SK-N-SH (cell line): ENCODE measurements around the gene PHC2. TPM values are rescaled to one million over a fixed set of nuclear protein-coding genes. Genes with fewer than 3 reads are reported as not detected.

Source experiments
- CTCF ChIA-PET: fragments of 300-600, 350-600 bp; formaldehyde crosslinking; extraction: SDS; loops from one replicate; lab custom pipeline; 2021; lab: Yijun Ruan, JAX
- POLR2A ChIA-PET: fragments of 350-600 bp; sonication (Branson Sonifier 250); formaldehyde crosslinking; extraction: SDS; loops from one replicate; lab custom pipeline; 2020; ENCODE audit warnings: antibody characterized with exemption, inconsistent platforms; lab: Yijun Ruan, JAX
- DNase-seq: peaks from one replicate; pipeline ENCODE4 v3.0.0; 2012
- H2AFZ ChIP-seq: fragments of 200-600 bp; sonication (generic); 2 replicates; pipeline ENCODE4 v1.8.1; 2016; ENCODE audit warnings: antibody characterized with exemption, mild to moderate bottlenecking, low read depth
- H3F3A ChIP-seq: fragments of 200-600 bp; sonication (generic); replicated peaks from 2 replicates; pipeline ENCODE3; 2016; ENCODE audit warnings: antibody characterized with exemption, mild to moderate bottlenecking; ENCODE audit not compliant: insufficient read depth
- H3K27ac ChIP-seq, 2 experiments: fragments of 200-500 bp in 1 of 2; fragments of 200-600 bp in 1 of 2; sonication (Bioruptor generic) in 1 of 2; sonication (generic), shearing (Covaris generic) in 1 of 2; 2 replicates each; pipeline versions ENCODE4 v1.5.1 to v1.6.1; 2014 to 2016; ENCODE audit warnings: low read depth in 2 of 2, inconsistent platforms in 1 of 2, low read length in 1 of 2, mild to moderate bottlenecking in 1 of 2, mixed read lengths in 1 of 2
- H3K27me3 ChIP-seq: fragments of 200-600 bp; sonication (generic), shearing (Covaris generic); 2 replicates; pipeline ENCODE4 v1.6.1; 2016; ENCODE audit warnings: mixed run types; ENCODE audit not compliant: insufficient read depth
- H3K36me3 ChIP-seq, 2 experiments: fragments of 200-500 bp in 1 of 2; fragments of 200-600 bp in 1 of 2; sonication (Bioruptor generic) in 1 of 2; sonication (generic) in 1 of 2; replicated peaks in 1 of 2; 2 replicates each; pipeline versions ENCODE3 to v1.5.1; 2014 to 2016; ENCODE audit warnings: low read length in 1 of 2, mild to moderate bottlenecking in 1 of 2; ENCODE audit not compliant: insufficient read depth in 2 of 2, control insufficient read depth in 1 of 2
- H3K4me1 ChIP-seq, 2 experiments: fragments of 200-500 bp in 1 of 2; fragments of 200-600 bp in 1 of 2; sonication (Bioruptor generic) in 1 of 2; sonication (generic), shearing (Covaris generic) in 1 of 2; 2 replicates each; pipeline versions ENCODE4 v1.5.1 to v1.6.1; 2014 to 2016; ENCODE audit warnings: low read depth in 1 of 2, low read length in 1 of 2, mixed run types in 1 of 2; ENCODE audit not compliant: insufficient read depth in 2 of 2, control insufficient read depth in 1 of 2
- H3K4me2 ChIP-seq: fragments of 200-600 bp; sonication (generic), shearing (Covaris generic); 2 replicates; pipeline ENCODE4 v1.6.1; 2017; ENCODE audit warnings: mixed run types
- H3K4me3 ChIP-seq, 2 experiments: fragments of 200-500 bp in 1 of 2; fragments of 200-600 bp in 1 of 2; sonication (Bioruptor generic) in 1 of 2; sonication (generic), shearing (Covaris generic) in 1 of 2; 2 replicates each; pipeline versions ENCODE4 v1.5.1 to v1.8.1; 2014 to 2016; ENCODE audit warnings: low read depth in 2 of 2, inconsistent platforms in 1 of 2, low read length in 1 of 2, mild to moderate bottlenecking in 1 of 2, mixed read lengths in 1 of 2, moderate library complexity in 1 of 2
- H3K79me2 ChIP-seq: fragments of 200-600 bp; sonication (generic); 2 replicates; pipeline ENCODE4 v1.8.1; 2017; ENCODE audit warnings: mild to moderate bottlenecking; ENCODE audit not compliant: insufficient read depth
- H3K9ac ChIP-seq: fragments of 200-600 bp; sonication (generic); 2 replicates; pipeline ENCODE4 v1.6.1; 2017; ENCODE audit warnings: mixed run types
- H3K9me2 ChIP-seq: fragments of 200-600 bp; sonication (generic); 2 replicates; pipeline ENCODE4 v1.6.1; 2017; ENCODE audit warnings: mixed run types
- H3K9me3 ChIP-seq: fragments of 200-600 bp; sonication (generic); 2 replicates; pipeline ENCODE4 v1.6.1; 2017; ENCODE audit warnings: mixed run types, mild to moderate bottlenecking, moderate library complexity
- H4K20me1 ChIP-seq: fragments of 200-600 bp; sonication (generic); 2 replicates; pipeline ENCODE4 v1.6.1; 2017; ENCODE audit warnings: mild to moderate bottlenecking, mixed run types; ENCODE audit not compliant: insufficient read depth
- ELF1 ChIP-seq: IDR thresholded peaks from 2 replicates; pipeline ENCODE4 v1.4.0; 2012
- FOSL2 ChIP-seq: IDR thresholded peaks from 2 replicates; pipeline ENCODE4 v1.4.0; 2012; ENCODE audit warnings: low read depth, mild to moderate bottlenecking, moderate library complexity, borderline replicate concordance
- FOXM1 ChIP-seq: IDR thresholded peaks from 2 replicates; pipeline ENCODE4 v1.4.0; 2012; ENCODE audit warnings: low read depth, mild to moderate bottlenecking
- GATA2 ChIP-seq: sonication (generic); formaldehyde crosslinking; IDR thresholded peaks from 2 replicates; pipeline ENCODE4 v1.5.0; 2020; ENCODE audit warnings: mild to moderate bottlenecking, missing genetic modification reagents
- MEF2A ChIP-seq: IDR thresholded peaks from 2 replicates; pipeline ENCODE4 v1.4.0; 2012; ENCODE audit warnings: low read depth, borderline replicate concordance
- MXI1 ChIP-seq: IDR thresholded peaks from 2 replicates; pipeline ENCODE4 v1.6.1; 2012; ENCODE audit warnings: mild to moderate bottlenecking, low read depth, low read length, improper control_type of control experiment
- NFIC ChIP-seq: IDR thresholded peaks from 2 replicates; pipeline ENCODE4 v1.4.0; 2012; ENCODE audit warnings: borderline replicate concordance
- RCOR1 ChIP-seq: fragments of 150-350 bp; IDR thresholded peaks from 2 replicates; pipeline ENCODE4 v1.6.1; 2017; ENCODE audit warnings: antibody characterized with exemption, low read length
- RXRA ChIP-seq: IDR thresholded peaks from 2 replicates; pipeline ENCODE4 v1.4.0; 2012; ENCODE audit warnings: low read depth, mild to moderate bottlenecking, borderline replicate concordance
- TCF12 ChIP-seq: IDR thresholded peaks from 2 replicates; pipeline ENCODE4 v1.4.0; 2012
- YY1 ChIP-seq: IDR thresholded peaks from 2 replicates; pipeline ENCODE4 v1.4.0; 2012; ENCODE audit warnings: low read depth, mild to moderate bottlenecking
- WGBS: methylation state at CpG from one replicate; pipeline ENCODE4 v1.1.6; 2017; ENCODE audit warnings: low lambda C conversion rate; 5-methylcytosine and 5-hydroxymethylcytosine counted together
- polyA plus RNA-seq, 3 experiments: library from polyadenylated mRNA; depleted of rRNA; stranded (reverse); fragments of >200 nt; gene quantifications; 2 replicates each; pipeline ENCODE4 v1.2.3, GENCODE V29; 2012
- TF ChIP-seq, protein P1 (sequence below): fragments of 150-350 bp; IDR thresholded peaks from 2 replicates; pipeline ENCODE4 v1.6.1; 2016; ENCODE audit warnings: mild to moderate bottlenecking, low read depth, low read length
- TF ChIP-seq, protein P2 (sequence below): IDR thresholded peaks from 2 replicates; pipeline ENCODE4 v1.6.1; 2012; ENCODE audit warnings: mild to moderate bottlenecking, low read depth, low read length, moderate library complexity
- TF ChIP-seq, protein P3 (sequence below): IDR thresholded peaks from 2 replicates; pipeline ENCODE4 v1.4.0; 2012; ENCODE audit warnings: low read depth
- TF ChIP-seq, protein P4 (sequence below): IDR thresholded peaks from 2 replicates; pipeline ENCODE4; 2012

The PHC2 gene
- polyA plus RNA-seq, 1 of the 3 experiments (the other 2 are of a cell fraction) = 98.7 TPM

DNA sequence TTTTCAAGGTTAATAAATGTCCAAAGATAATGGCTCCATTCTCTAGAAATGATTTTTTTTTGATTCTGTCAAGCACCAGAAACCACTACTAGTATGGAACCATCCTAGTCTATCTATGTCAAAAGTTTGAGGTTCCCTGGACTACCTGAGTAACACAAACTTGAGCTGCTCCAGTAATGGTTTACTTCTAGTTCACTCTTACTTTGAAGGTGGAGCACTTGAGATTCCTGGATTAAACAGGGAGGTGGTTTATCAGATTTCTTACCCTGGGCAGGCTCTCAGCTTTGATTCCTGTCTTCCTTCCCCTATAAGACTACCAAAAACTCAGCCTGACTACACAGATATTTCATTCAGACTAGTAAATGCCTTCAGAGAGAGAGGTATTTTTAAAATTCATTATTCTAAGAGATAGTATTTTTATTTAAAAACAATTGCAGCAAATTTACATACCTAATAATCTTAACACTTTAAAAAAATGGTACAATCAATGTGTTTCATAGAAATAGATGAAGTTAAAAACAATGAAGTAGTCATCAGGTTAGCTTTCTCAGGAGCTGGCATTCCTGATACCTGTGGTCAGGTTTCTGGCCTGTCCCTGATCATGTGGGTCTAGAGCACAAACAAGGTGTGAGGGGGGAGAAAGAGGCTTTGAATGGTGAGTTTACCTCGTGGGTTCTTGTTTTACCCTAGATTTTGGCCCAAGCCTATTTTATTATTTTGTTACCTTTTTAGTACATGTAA lies 23.4 kb downstream of the PHC2 start:
- H3K79me2 ChIP-seq = no peaks in the 10 kb centered on the region
- no peak for DNase-seq
- H3K4me1 ChIP-seq = peaks cover 0 to 5% of the 10 kb centered on the region in 2 experiments; a peak in 2 of 4 replicates
- POLR2A ChIA-PET = no interaction called here
- H4K20me1 ChIP-seq = no peaks in the 10 kb centered on the region
- H3K36me3 ChIP-seq = peaks cover 0 to 8% of the 10 kb centered on the region in 2 experiments
- no peak overlapping the region for H2AFZ ChIP-seq
- no peak overlapping the region for H3K9ac ChIP-seq
- CTCF ChIA-PET = no interaction called here
- H3K9me2 ChIP-seq = no peaks in the 10 kb centered on the region
- no peak overlapping the region for H3K4me2 ChIP-seq
- H3K9me3 ChIP-seq = no peaks in the 10 kb centered on the region
- no peak overlapping the region for H3K4me3 ChIP-seq
- H3K27ac ChIP-seq = no peak overlapping the region
- 79% methylated on average over 1 of the region's 1 CpG for WGBS
- TF ChIP-seq, protein P1, sequence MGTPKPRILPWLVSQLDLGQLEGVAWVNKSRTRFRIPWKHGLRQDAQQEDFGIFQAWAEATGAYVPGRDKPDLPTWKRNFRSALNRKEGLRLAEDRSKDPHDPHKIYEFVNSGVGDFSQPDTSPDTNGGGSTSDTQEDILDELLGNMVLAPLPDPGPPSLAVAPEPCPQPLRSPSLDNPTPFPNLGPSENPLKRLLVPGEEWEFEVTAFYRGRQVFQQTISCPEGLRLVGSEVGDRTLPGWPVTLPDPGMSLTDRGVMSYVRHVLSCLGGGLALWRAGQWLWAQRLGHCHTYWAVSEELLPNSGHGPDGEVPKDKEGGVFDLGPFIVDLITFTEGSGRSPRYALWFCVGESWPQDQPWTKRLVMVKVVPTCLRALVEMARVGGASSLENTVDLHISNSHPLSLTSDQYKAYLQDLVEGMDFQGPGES = no peak
- TF ChIP-seq TCF12 (no peak), NFIC (no peak), FOXM1 (no peak), RXRA (no peak), RCOR1 (no peak), GATA2 (CRISPR knock-in tag) (no peak), ELF1 (no peak), MEF2A (no peak), MXI1 (no peak), FOSL2 (no peak), YY1 (no peak)
- TF ChIP-seq, protein P2, sequence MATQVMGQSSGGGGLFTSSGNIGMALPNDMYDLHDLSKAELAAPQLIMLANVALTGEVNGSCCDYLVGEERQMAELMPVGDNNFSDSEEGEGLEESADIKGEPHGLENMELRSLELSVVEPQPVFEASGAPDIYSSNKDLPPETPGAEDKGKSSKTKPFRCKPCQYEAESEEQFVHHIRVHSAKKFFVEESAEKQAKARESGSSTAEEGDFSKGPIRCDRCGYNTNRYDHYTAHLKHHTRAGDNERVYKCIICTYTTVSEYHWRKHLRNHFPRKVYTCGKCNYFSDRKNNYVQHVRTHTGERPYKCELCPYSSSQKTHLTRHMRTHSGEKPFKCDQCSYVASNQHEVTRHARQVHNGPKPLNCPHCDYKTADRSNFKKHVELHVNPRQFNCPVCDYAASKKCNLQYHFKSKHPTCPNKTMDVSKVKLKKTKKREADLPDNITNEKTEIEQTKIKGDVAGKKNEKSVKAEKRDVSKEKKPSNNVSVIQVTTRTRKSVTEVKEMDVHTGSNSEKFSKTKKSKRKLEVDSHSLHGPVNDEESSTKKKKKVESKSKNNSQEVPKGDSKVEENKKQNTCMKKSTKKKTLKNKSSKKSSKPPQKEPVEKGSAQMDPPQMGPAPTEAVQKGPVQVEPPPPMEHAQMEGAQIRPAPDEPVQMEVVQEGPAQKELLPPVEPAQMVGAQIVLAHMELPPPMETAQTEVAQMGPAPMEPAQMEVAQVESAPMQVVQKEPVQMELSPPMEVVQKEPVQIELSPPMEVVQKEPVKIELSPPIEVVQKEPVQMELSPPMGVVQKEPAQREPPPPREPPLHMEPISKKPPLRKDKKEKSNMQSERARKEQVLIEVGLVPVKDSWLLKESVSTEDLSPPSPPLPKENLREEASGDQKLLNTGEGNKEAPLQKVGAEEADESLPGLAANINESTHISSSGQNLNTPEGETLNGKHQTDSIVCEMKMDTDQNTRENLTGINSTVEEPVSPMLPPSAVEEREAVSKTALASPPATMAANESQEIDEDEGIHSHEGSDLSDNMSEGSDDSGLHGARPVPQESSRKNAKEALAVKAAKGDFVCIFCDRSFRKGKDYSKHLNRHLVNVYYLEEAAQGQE = no peak
- TF ChIP-seq, protein P3, sequence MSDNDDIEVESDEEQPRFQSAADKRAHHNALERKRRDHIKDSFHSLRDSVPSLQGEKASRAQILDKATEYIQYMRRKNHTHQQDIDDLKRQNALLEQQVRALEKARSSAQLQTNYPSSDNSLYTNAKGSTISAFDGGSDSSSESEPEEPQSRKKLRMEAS = no peak
- TF ChIP-seq, protein P4, sequence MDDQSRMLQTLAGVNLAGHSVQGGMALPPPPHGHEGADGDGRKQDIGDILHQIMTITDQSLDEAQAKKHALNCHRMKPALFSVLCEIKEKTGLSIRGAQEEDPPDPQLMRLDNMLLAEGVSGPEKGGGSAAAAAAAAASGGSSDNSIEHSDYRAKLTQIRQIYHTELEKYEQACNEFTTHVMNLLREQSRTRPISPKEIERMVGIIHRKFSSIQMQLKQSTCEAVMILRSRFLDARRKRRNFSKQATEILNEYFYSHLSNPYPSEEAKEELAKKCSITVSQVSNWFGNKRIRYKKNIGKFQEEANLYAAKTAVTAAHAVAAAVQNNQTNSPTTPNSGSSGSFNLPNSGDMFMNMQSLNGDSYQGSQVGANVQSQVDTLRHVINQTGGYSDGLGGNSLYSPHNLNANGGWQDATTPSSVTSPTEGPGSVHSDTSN = no peak
- TF ChIP-seq, all 33 proteins: peak for 0
- H3F3A ChIP-seq = peaks cover 9% of the 10 kb centered on the region
- no peaks in the 10 kb centered on the region for H3K27me3 ChIP-seq
